HL-60 (cell line): Measurements from ENCODE around the gene KIZ.

Experiments used
- POLR2AphosphoS5 ChIP-seq: IDR thresholded peaks from 2 replicates; pipeline ENCODE4 v1.6.1; 2012; ENCODE audit warnings: low read depth
- TF ChIP-seq, protein P1 (sequence below): IDR thresholded peaks from one replicate; pipeline ENCODE4 v1.5.1; 2011; ENCODE audit warnings: low read length, control low read depth, inconsistent platforms; ENCODE audit not compliant: insufficient read depth

DNA sequence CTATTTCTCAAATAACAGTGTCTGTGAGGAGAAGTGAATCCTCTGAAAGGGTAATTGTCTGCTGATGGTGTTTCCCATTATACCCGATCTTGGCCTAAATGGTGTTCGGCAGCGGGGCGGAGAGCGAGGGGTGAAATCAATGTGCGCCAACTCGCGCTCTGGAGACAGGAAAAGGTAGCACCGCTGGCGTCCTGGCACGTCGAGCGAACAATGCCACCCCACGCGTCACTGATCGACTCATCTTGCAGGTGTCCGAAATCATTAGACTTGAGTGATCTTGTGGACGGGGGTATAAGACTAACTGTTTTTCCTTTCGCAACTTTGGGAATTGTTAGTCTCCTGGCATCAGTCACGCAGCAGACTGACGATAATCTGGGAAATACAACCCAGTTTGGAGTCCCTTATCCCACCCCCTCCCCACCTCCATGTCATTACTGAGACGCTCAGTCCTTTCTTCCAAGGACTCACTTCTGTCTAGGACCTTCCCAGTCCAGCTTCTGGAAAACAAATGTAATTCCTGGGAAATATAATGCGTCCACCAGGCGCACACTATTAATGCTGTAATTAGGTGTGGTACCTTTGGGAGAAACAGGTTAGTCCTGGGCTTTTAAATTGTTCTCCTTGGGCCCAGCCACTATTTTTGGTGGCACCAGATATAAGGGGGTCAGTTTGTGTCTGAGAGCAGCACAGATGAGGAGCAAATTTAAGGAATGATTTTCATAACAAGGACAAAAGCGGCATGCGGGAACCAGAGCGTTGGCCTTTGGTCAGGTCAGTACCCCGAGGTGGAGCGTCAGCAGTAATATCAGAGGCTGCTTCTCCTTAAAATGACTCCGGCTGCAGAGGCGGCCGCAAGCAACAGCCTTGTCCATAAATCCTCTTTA is 22.1 kb upstream of the KIZ start:
- TF ChIP-seq POLR2AphosphoS5: no peak
- TF ChIP-seq, protein P1, sequence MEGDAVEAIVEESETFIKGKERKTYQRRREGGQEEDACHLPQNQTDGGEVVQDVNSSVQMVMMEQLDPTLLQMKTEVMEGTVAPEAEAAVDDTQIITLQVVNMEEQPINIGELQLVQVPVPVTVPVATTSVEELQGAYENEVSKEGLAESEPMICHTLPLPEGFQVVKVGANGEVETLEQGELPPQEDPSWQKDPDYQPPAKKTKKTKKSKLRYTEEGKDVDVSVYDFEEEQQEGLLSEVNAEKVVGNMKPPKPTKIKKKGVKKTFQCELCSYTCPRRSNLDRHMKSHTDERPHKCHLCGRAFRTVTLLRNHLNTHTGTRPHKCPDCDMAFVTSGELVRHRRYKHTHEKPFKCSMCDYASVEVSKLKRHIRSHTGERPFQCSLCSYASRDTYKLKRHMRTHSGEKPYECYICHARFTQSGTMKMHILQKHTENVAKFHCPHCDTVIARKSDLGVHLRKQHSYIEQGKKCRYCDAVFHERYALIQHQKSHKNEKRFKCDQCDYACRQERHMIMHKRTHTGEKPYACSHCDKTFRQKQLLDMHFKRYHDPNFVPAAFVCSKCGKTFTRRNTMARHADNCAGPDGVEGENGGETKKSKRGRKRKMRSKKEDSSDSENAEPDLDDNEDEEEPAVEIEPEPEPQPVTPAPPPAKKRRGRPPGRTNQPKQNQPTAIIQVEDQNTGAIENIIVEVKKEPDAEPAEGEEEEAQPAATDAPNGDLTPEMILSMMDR: no peak
